Fibroblast of villous mesenchyme (primary cell): Measurements from ENCODE around the gene NCDN. TPM values are rescaled to one million over a fixed set of nuclear protein-coding genes. Genes with fewer than 3 reads are reported as not detected.

Experiments used
- DNase-seq: peaks from one replicate; pipeline ENCODE4 v3.0.0-alpha.2; 2010; ENCODE audit warnings: low read depth
- H3K4me3 ChIP-seq: 2 replicates; pipeline ENCODE4 v1.5.1; 2011; ENCODE audit warnings: low read depth, mild to moderate bottlenecking, low read length
- CTCF ChIP-seq: IDR thresholded peaks from 2 replicates; pipeline ENCODE4 v1.5.1; 2012; ENCODE audit warnings: low read depth, mild to moderate bottlenecking, low read length; ENCODE audit not compliant: insufficient read depth
- total RNA-seq: library from RNA; depleted of rRNA; stranded (reverse); fragments of >200 nt; gene quantifications from 2 replicates; pipeline ENCODE4 v1.2.3, GENCODE V29; 2012

Gene NCDN
- total RNA-seq, 1 donor, result 21.6 TPM

- no peak for DNase-seq
- no peak for TF ChIP-seq CTCF
- no peak overlapping the region for H3K4me3 ChIP-seq
Observed at GRCh38 chr1:35524106-35524505, 33.5 kb upstream of the NCDN start.

GRCh38 chr1:35530168-35530567, 27.4 kb upstream of the NCDN start:
- H3K4me3 ChIP-seq, result no peak overlapping the region
- no peak for DNase-seq
- no peak for TF ChIP-seq CTCF

- no peak for TF ChIP-seq CTCF
- H3K4me3 ChIP-seq, result no peak overlapping the region
- DNase-seq, result no peak
Observed at GRCh38 chr1:35530946-35531345, 26.7 kb upstream of the NCDN start.

GRCh38 chr1:35531368-35531767, 26.2 kb upstream of the NCDN start:
- no peak overlapping the region for H3K4me3 ChIP-seq
- no peak for TF ChIP-seq CTCF
- no peak for DNase-seq

GRCh38 chr1:35532497-35533223, 24.9 kb upstream of the NCDN start:
- no peak for TF ChIP-seq CTCF
- no peak overlapping the region for H3K4me3 ChIP-seq
- no peak for DNase-seq

- no peak for TF ChIP-seq CTCF
- no peak for DNase-seq
- H3K4me3 ChIP-seq, result no peak overlapping the region
Observed at GRCh38 chr1:35533586-35533985, 24.0 kb upstream of the NCDN start.

- TF ChIP-seq CTCF, result no peak
- H3K4me3 ChIP-seq, result no peak overlapping the region
- no peak for DNase-seq
Observed at GRCh38 chr1:35535243-35535642, 22.4 kb upstream of the NCDN start.
